Posterior vena cava (tissue), 2 donors: Measurements from ENCODE around the gene MAGI3. TPM values are rescaled to one million over a fixed set of nuclear protein-coding genes. Genes with fewer than 3 reads are reported as not detected.

ENCODE experiments used
- DNase-seq: peaks from one replicate; pipeline ENCODE4 v3.0.0-alpha.2; 2020; ENCODE audit warnings: low spot score
- intact Hi-C, 2 donors: fragments of 100-400 bp; cut with DNase I; formaldehyde crosslinking; loops; one replicate each; pipeline versions ENCODE4 v1.14.1 to v1.14.2; 2022 to 2023
- long read RNA-seq, 2 donors: library from polyadenylated mRNA; unstranded; transcript quantifications; one replicate each; pipeline ENCODE4 v2.0.0, GENCODE V29; 2020 to 2021
- total RNA-seq, 2 donors: library from RNA; stranded (reverse); fragmentation: NEBNext Ultra II Directional; extraction: Animal tissue kit (Norgen Biotek cat#: 25700); gene quantifications; one replicate each; pipeline ENCODE4 v1.2.1, GENCODE V29; 2021
- donor health status: DM: yes; HTN: yes; CAD: no.
- donor health status: DM: yes; HTN: yes; CAD: no.

MAGI3 gene
- 10 to 100 TPM; 12.2 to 13.0 TPM for total RNA-seq
- long read RNA-seq, donor 1, full-length matches to known transcripts: 3 of 11 reads
- long read RNA-seq, donor 1, partial matches to known transcripts: 2 of 11 reads
- long read RNA-seq, donor 1, other reads (novel, unspliced or antisense): 6 of 11 reads
- long read RNA-seq, donor 2: 0 reads

DNA sequence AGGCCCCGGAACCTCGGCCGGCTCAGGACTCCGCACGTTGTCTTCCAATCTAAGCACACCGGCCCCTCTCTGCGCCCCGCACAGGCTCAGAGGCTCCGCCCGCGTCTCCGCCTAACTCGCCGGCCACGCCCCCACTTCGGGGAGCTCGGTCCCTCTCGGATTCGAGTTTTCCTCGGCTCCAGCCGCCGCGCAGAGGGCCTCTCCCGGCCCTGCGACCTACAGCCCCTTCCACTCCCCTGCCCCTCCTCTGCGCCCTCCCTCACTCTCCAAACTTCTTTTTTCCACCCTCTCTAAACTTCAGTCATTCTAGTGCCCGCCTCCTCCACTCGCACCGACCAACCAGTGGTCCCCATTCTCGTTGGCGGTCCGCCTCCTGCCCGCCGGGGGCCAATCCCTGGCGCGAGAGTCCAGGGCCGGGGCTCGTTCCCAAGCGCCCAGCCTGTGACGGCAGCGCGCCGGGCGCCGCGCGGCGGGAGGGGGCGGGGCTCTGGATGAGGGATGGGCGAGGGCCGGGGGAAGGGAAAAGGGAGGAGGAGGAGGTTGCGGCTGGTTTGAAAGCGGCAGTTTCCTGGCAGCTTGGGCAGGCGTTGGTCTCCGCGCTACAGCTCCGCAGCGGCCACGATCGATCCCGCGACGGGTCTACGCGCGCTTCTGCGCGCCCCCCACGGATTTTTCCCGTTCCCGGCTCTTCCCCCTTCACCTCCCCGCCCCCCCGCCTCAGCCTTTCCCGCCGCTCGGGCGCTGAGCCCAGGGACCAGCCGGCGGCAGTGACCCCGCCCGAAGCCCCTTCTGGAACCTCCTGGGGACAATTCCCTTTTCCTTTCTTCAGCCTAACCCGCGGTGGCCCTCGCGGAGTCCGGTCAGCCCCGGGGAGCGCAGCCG lies at the start of gene MAGI3:
TSS of gene MAGI3 (plus strand) at position 563 of the 882 bp plus-strand sequence. CDS start 519 bp downstream, outside the sequence.
- DNase-seq: peak; percentile 99
- intact Hi-C loops: no loop called here

DNA sequence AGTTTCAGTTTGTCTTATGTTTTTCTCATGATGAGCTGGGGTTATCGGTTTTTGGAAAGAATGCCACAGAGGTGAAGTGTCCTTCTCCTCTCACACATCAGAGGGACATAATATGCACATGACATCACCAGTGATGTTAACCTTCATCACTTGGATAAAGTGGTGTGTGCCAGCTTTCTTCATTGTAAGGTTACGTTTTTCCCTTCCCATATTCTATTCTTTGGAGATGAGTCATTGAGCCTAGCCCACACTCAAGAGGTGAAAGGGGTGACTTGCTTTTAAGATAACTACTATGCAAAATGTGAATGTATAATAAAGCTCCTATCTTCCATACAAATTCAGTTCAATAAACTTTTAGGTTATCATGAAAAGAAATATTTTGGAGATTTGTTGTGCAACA lies 36.7 kb upstream of the MAGI3 start:
- no peak for DNase-seq
- intact Hi-C loops: no loop called here

DNA sequence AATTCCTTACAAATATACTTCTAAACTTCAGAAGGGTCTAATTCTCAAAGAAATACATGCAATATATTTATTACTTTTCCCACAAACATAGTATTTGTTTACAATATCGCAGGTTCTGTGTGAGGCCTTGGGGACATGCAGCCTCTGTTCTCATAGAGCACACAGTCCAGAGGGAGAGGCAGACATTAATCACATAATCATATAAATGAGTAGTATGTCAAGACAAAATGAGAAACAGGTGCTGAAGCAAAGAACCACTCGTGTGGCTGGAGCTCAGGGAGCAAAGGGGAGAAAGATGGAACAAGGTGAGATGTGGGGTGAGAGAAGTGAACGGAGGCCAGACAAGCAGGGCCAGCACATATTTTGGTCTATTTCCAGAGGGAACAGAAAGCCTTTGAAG lies 26.4 kb upstream of the MAGI3 start:
- intact Hi-C loops: no loop called here
- no peak for DNase-seq

DNA sequence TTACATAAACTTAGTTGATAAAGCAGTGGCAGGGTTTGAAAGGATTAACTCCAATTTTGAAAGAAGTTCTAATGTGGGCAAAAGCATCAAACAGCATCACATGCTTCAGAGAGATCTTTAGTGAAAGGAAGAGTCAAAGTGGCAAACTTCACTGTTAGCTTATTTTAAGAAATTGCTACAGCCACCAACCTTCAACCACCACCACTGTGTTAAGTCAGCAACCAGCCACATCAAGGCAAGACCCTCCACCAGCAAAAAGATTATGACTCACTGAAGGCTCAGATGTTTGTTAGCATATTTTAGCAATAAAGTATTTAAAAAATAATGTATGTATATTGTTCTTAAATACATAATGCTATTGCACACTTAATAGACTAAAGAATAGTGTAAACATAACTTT lies 21.3 kb upstream of the MAGI3 start:
- intact Hi-C loops: no loop called here
- no peak for DNase-seq

DNA sequence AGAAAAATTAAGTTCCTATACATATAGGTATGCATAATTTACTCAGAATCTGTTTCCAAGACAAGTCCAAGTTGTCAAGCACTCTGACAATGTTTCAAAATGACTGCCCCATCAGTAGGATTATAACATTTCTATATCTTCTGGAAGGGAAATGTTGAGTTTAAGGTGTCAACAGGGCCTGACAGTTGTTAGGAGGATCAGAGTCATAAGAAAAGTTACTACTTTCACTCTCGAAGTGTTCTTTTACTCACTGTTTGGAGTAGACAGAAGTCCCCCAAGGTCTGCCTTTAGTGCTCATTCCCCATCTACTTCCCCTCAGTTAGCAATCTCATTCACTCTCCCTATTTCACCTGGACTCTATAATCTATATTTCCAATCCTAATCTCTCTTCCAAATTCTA lies 20.6 kb upstream of the MAGI3 start:
- no peak for DNase-seq
- intact Hi-C loops: loop anchor here in 1 of 2 donors (5.0 kb wide), 1 partner anchor 1107 kb away; no protein-coding TSS in a partner anchor

DNA sequence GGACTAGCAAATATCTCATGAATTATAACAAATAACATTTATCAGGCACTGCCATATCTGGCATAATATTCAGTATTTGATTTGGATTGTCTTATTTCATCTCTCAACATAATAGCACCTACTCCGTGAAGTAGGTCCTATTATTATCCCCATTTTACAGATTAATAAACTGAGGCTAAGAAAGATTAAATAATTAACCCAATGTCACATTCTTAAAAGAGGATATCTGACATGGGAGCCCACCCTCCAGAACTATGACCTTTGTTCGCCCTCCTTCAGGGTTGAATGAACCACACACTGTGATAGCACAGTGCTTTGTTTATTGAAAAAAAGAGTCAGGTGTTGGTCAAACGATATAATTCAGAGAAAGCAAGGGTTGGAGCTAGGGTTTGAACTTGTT lies 19.4 kb upstream of the MAGI3 start:
- intact Hi-C loops: loop anchor here in 1 of 2 donors (5.0 kb wide), 1 partner anchor 1109 kb away; no protein-coding TSS in a partner anchor
- DNase-seq: no peak

DNA sequence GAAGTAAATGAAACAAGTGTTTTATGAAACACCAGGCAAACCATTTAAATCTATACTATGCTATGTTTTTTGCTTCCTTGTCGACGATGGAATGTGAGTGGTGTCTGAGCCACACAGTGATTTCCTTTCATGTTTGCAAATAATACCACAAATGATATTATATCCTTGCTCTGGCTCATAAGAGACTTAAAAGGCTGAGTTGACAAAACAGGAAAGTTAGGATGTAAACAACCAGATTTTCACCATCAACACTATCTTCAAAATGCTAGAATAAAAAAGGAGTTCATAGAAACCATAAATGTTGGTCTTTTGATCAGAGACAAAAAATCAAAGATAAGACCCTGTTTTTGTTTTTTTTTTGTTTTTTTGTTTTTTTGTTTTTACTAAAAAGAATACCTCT lies 17.8 kb upstream of the MAGI3 start:
- intact Hi-C loops: loop anchor here in 1 of 2 donors (5.0 kb wide), 1 partner anchor 1110 kb away; no protein-coding TSS in a partner anchor

DNA sequence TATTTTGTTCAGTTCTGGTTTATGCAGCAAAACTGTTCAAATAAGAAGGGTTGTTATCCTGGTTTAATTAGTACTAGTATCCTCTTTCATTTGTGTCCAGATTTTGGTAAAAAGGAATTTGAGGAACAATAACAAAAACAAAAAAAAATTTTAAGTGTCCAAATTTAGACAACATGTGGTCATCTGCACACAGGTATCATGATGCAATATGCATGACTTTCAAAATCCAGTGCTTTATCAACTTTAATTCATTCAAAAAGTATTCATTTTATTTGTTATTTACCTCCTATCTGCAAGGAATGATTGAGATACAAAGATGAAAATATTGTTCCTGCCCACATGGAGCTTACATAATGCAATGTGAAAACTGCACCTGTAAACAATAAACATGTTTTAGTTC lies 16.7 kb upstream of the MAGI3 start:
- DNase-seq: no peak
- intact Hi-C loops: loop anchor here in 1 of 2 donors (5.0 kb wide), 1 partner anchor 1111 kb away; no protein-coding TSS in a partner anchor

More for the DNA sequence above, 17.8 kb upstream of the MAGI3 start:
- DNase-seq: no peak

DNA sequence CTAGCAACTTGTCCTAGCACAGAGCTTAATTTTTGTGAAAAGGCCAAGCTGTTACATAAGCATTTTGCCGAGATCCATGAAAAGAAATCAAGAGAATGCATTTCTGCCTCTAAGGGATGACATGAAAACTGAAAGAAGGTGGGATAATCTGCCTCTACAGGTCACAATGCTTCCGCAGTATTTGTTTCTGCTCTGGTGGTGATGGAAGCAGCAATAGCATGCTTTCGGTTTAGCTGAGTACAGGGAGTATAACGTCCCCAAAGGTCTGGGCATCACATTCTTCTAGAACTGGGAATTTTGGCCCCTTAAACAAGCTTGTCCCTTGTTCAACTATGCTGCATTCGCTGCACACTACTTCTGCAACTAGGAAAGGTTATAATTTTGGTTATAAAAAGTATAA lies 14.4 kb upstream of the MAGI3 start:
- DNase-seq: no peak
- intact Hi-C loops: no loop called here

DNA sequence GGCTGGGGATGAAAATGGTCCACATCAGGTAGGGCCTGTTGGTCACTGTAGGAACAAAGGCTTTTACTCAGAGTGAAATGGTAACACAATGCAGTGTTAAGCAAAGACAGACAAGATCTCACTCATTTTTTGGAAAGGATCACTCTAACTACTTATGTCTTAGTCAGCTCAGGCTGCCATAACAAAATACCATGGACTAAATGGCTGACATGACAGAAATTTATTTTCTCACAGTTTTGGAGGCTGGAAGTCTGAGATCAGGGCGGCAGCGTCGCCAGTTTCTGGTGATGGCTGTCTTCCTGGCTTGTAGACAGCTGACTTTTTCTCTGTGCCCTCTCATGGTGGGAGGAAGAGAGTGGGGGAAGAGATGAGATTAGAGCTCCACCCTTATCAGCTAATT lies 10.2 kb upstream of the MAGI3 start:
- intact Hi-C loops: no loop called here
- DNase-seq: no peak

DNA sequence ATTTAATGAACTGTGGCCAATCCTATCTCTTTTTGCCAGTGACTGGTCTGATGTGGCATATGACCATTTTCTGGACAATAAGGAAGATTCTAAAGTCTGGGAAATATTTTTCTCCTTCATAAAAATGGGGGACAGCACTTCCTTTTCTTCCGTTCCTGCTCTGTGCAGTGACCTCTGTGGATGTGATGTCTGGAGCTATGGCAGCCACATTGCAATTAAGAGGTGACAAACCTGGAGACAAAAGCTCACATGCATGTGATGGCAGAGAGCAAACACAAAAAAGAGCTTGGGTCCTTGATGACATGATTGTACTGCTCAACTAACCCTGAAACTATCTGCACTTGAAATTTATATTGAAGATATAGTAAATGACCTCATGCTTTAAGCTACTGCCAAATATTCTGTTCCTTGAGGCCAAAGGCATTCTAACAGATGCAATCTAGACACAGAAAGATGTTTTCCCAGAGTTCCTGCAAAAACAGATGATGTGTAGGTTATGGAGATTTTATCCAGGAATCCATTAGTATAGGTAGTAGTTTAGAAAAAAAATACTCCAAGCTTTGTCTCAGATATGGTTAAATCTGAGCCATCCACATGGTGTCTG lies 2.2 kb upstream of the MAGI3 start:
- intact Hi-C loops: no loop called here
- DNase-seq: no peak

DNA sequence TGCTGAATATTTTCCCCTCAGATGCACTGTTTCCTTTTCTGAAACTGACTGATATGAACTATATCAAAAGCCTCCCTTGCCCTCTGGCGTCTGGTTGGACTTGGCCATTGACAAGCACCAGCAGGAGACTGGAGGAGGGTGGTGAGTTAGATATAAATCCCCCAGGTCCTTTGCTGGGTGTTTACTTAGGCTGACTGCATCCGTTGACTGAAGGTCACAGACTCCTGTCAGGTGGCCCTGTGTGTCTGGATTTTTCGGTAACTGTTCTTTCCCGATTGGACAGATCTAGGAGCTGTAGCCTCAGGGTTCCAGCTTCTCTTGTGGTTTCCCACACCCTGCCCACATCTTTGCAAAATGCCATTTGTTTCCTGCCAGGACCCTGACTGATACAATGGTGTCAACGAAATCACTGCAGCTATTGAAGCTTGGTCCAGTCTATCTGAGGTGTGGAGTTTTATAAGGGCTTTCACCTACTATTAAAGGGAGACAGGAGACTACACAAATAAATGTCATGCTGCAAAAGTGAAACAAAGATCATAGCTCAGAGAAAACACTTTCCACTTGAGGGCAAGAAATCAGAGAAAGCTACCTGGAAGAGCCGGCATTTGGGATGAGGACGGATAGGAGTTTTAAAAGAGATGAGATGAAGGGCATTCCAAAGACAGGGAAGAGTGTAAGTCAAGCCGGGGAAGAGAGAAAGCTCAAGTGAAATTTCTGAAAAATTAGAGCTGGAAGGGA lies 1.5 kb upstream of the MAGI3 start:
- DNase-seq: no peak
- intact Hi-C loops: no loop called here

DNA sequence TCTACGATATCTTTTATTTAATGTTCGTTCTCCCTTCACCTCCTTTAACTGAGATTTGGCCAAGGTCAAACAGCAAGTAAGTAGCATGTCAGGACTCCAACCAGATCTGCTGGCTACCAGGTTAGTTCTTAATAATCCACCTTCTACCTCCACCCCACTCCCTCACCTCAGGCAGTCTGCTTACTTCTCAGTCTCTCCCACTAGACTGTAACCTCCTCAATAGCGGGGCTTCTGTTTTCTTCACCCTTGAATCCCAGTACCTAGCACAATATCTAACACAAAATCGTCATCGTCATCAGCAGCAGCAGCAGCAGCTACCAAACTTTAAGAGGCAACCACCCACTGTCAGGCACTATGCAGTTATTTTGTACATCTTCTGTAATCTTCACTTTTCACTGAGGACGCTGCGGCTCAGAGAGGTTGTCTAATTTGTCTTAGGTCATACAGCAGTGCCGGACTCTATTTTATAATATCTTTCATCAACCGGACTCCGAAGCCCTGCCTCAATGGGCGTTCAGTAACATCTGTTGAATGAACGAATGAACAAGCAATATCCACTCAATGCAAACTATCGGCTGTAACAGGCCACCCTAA lies 859 bp upstream of the MAGI3 start:
- DNase-seq: no peak
- intact Hi-C loops: no loop called here

DNA sequence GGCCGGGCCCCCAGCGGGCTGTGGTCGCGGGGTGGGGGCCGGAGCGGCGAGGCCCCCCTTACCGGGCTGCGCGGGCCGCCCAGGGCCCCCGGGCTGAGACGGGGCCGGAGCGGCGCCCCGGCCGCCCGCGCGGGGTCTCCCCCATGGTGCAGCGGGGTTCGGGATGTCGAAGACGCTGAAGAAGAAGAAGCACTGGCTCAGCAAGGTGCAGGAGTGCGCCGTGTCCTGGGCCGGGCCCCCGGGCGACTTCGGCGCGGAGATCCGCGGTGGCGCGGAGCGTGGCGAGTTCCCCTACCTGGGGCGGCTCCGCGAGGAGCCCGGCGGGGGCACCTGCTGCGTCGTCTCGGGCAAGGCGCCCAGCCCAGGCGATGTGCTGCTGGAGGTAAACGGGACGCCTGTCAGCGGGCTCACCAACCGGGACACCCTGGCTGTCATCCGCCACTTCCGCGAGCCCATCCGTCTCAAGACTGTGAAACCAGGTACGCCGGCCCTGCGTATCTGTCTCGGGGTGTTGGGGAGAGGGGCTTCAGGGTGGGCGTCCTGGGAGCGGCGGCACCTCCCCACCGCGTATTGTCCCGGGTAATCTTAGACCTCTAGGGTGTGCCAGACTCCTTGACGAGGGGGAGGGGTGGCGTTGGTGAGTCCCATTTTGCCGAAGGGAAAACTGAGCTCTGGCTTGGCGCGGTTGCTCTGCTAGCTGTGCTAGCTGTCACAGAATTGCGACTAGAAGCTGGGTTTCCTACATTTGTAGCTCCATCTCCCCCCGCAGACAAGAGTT lies 745 bp downstream of the MAGI3 start:
- DNase-seq: peak; percentile 84
- intact Hi-C loops: no loop called here

DNA sequence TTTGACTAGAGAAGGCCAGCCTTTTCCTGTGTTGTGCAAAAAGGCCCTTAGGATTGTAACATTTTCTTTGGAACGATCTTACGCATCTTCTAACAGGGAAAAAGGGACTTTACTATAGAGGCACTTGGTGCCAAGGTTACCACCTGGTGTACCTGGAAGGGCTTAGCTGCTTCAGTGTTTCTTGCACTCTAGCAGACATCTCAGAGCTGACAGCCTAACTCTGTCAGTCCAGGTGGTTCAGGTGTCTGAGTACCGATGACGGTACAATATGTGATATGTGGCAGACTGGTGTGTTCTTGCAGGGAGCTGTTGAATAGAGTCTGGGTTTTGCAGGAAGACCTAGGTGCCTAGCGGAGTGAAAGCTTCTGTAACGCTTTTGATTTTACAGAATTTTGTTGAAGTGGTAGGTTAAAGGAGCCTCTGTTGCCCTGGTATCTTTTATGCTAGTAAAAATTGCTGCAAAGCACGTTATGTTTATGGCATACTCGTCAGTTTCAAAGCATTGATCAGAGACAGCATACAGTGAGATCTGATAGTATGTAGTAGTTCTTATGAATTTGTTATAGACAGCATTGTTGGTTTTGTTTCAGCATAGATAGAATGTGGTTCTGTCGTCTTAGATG lies 1.4 kb downstream of the MAGI3 start:
- intact Hi-C loops: no loop called here

DNA sequence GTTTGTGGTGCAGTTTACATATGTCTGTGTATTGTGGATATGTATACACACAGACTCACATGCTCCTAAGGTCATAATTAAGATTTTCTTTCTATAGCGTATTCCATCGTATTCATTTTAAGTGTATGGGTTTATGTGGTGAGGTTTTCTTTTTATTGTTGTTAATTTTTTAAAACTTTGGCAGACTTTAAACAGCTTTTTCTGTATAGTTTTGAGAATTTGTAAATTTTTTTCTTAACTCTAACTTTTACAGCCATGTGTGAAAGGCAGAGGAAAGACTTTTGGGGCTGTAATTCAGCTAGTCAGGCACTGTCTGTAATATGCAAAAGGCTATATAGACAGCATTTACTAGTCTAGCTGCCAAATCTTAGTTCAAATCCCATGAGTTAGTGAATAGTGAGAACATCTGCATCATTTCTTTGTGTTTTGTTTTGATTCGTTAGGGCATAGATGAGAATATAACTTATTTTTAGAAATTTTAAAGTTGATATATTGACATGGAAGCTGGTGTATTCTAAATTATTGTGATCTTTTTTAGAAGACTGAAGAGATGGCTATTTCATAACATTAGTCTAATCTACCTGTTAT lies 2.3 kb downstream of the MAGI3 start:
- DNase-seq: no peak
- intact Hi-C loops: no loop called here

More for the DNA sequence above, 1.4 kb downstream of the MAGI3 start:
- DNase-seq: no peak

DNA sequence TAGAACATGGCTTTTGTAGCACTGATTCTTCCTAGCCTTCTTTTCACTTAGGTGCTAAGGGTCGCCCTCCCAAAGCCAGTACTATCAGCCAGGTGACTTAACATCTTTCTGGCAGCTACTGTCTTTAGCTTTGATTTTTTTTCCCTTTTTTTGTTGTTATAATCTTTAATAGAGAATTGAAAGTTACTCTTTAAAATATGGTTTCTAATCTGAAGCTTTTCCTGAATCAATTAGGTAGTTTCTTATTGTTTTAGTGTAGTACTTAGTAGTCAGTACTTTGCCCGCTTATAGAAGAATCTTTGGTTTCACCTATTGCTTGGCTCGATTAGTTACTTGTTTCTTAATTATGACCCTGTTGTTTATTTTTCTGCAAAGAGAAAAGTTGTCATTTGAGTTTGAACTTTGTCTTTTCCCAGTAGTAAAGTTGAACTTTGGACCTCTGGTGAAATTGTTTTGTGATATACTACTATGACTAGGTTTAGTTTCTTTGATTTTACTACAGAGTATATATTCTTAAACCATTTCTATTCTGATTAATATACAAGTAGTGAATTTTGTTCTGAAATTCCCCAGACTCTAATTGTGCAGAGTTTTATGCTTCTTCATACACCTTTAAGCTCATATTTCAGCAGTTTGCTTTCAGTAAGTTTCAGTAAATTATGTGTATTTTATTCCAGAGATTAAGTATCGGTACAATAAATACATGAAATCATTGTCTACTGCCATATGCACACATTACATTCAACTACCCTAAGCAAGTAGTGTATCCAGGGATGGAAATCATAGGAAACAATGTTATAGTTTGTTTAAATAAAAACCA lies 3.9 kb downstream of the MAGI3 start:
- intact Hi-C loops: no loop called here
- no peak for DNase-seq
